GM11168 (cell line): ENCODE data around the gene CCDC89.

Experiments used
- in situ Hi-C: fragments of 300-500 bp; cut with MboI; formaldehyde crosslinking; loops from one replicate; pipeline ENCODE4 v1.12.0; 2022; ENCODE audit warnings: low sequenced_read_pairs; ENCODE audit not compliant: unreplicated experiment

Gene CCDC89

DNA sequence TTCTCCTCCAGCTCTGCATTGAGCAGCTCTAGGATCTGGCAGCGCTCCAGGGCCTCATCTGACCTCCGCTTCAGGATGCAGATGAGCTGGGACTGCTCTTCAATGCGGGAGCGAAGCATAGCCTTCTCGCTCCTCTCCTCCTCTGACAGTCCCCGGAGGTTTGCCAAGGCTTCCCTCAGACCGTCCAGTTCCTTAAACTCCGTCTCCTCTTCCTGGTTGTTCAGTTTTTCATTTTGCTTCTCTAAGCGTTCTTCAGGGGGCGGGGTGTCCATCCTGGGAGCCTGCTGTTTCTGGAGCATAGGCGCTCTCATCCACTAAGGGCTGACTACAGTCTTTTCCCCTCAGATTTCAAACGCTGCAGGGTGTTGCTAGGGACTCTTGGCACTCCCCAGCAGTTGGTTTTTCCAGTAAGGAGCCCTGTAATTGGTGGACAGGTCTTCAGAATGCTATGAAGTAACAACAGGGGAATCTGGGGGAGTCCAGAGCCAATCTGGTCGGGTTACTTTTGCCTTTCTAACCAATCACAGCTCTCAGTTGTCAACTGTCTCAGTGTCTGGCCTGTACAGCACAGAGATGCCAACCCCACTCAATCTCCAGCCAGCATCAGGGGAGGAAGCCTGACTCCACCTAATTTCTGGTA, at the start of gene CCDC89:
CCDC89 (minus strand) TSS at position 376 of the 640 bp plus-strand sequence; CDS start at position 311, 65 bp downstream.
- in situ Hi-C loops = no loop called here

DNA sequence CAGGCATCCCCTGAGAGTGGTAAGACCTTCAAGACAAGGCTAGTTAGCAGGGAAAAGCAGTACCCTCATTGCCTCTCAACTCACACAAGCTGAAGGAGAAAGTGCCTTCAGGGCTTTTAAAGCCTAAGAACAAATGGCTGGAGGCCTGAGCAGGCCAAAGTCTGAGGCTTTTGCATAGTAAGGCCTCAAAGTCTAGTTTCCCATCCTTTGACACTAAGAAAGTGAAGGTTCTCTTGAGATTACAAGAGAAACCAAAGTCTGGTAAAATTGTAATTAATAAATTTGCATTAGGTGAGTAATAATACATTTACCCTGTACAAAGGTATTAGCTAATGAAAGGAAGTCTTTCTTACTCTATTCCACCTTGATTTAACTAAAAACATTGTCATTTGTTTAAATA, 47.0 kb upstream of the CCDC89 start:
- in situ Hi-C loops = no loop called here

DNA sequence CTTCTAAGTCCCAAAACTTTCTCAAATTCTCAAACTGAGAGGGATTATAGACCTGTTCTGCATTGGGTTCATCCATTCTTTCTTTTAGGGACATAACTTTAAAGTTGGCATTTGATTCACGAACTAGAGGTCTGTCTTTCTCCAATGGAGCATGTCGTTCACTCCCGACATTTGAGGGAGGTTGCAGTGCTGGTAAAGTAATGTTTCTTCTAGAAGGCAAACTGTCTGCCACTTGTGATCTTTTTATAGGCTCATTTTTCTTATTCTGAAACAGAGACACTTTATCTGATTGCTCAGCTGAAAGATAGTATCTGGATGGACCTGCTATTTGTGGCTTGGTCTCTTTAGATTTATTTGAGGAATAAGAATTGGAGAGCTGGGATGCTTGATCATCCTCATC, 40.4 kb upstream of the CCDC89 start:
- in situ Hi-C loops = no loop called here

- in situ Hi-C loops = no loop called here
Measured at GRCh38 chr11:85725510-85726258, 39.7 kb upstream of the CCDC89 start.

GRCh38 chr11:85724748-85725465, 38.9 kb upstream of the CCDC89 start:
- in situ Hi-C loops = no loop called here

DNA sequence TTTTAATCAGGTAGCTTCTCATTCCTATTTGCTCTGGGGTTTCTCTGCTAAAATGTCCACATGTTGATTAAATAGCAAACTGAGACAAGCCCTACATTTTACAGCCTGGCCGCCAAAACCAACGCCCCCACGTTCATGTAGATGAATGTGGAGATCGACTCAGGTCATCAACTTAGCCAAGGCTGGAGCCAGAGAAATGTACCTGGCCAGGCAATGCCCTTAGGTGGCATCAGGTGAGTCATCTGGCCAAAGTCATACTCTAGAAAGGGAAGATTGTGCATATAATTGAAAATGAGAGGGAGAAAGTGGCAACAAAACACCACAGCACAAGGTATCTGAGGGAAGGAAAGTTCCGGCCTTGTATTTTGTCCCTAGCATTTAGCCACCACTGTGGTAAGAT, 37.1 kb upstream of the CCDC89 start:
- in situ Hi-C loops = no loop called here

GRCh38 chr11:85721191-85721590, 35.2 kb upstream of the CCDC89 start:
- in situ Hi-C loops = no loop called here

GRCh38 chr11:85718991-85719807, 33.2 kb upstream of the CCDC89 start:
- in situ Hi-C loops = no loop called here

DNA sequence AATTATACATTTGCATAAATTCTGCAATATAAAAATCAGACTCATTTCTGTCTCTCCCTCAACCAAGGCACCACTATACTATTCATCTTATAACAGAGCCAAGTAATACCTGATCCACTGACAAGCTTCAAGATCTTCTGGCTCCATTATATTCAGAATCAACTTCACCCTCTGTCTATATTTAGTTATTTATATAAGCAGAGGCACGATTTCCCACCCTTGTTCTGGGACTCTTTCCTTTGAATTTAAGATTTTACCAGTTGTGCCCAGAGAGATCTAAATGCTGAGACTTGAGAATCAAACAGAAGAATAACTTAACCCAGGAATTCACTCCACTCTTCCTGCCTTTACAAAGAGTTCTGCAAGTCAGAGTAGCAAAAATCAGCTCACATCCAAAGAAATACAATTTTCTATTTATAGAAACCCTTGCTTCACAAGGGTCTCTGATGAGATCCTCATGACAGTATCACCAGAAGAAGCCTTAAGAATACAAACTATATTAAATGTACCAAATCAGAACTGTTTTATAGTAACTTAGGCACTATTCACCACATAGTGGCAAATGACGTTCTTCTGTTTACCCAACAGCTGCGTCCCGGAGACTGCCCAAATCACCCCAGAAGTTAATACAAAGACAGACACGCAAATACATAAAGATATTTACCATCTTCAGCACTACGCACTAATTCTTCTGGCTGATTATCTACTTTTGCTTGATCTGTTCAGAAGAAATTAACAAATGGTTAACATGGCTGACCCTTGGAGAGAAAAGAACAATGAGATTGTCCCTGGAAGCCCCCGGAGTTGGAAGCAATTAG, 32.3 kb upstream of the CCDC89 start:
- in situ Hi-C loops = no loop called here

DNA sequence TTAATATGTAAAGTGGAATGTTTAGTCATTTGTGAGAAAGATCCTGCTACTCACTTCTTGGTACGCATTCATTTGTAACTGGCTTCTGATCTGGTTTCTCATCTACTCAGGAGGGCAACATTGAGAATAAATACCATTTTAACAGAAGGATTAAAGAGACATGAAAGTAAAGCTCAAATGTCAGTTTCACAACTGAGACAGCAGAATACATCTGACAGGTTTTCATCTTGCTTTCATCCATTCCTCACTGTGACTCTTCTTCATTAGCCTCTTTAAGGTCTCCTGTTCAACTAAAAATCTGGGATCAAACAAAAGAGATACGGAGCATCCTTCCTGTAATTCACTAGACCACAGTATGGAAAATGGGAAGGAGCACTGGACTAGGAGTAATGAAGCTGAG, 31.4 kb upstream of the CCDC89 start:
- in situ Hi-C loops = no loop called here

- in situ Hi-C loops = no loop called here
Measured at GRCh38 chr11:85712953-85713352, 27.0 kb upstream of the CCDC89 start.

GRCh38 chr11:85710917-85711316, 24.9 kb upstream of the CCDC89 start:
- in situ Hi-C loops = no loop called here

GRCh38 chr11:85709941-85710702, 24.1 kb upstream of the CCDC89 start:
- in situ Hi-C loops = no loop called here

DNA sequence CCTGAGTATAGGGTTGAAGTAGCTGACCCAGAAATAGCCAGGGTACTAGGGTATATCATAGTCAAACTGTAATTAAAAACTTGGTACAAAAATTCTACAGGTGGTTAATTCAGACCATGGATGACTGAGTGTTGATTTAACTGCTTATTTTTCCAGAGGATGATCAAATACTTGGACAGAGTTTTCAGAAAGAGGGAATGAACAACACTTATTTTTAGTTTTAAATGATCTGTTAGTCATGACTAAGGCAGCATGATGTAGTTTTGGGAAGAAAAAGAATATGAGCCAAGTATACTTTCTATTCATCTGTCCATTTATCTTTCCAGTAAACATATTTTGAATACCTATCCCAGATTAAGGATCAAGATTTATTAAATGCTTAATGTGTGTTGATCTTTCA, 19.8 kb upstream of the CCDC89 start:
- in situ Hi-C loops = no loop called here

- in situ Hi-C loops = no loop called here
Measured at GRCh38 chr11:85704967-85705366, 19.0 kb upstream of the CCDC89 start.

- in situ Hi-C loops = no loop called here
Measured at GRCh38 chr11:85699957-85700741, 14.2 kb upstream of the CCDC89 start.

DNA sequence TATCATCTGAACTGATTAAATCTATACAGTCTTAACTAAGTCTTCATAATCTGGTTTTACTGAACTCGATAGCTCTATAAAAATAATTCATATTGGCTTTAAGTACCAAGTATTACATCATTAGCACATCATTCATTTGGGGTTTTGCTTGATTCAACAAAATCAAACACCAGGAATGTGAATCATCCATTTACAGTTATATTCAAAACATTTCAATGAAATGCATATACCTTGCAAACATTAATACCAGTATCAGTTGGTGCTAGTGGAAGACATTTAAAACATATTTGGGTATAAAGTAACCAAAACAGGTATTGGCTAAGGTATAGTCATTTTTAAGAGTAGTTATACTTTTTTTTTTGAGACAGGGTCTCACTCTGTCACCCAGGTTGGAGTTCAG, 12.2 kb upstream of the CCDC89 start:
- in situ Hi-C loops = no loop called here

- in situ Hi-C loops = no loop called here
Measured at GRCh38 chr11:85697747-85698146, 11.8 kb upstream of the CCDC89 start.
